ENCODE data around the gene FLII.

The FLII gene

DNA sequence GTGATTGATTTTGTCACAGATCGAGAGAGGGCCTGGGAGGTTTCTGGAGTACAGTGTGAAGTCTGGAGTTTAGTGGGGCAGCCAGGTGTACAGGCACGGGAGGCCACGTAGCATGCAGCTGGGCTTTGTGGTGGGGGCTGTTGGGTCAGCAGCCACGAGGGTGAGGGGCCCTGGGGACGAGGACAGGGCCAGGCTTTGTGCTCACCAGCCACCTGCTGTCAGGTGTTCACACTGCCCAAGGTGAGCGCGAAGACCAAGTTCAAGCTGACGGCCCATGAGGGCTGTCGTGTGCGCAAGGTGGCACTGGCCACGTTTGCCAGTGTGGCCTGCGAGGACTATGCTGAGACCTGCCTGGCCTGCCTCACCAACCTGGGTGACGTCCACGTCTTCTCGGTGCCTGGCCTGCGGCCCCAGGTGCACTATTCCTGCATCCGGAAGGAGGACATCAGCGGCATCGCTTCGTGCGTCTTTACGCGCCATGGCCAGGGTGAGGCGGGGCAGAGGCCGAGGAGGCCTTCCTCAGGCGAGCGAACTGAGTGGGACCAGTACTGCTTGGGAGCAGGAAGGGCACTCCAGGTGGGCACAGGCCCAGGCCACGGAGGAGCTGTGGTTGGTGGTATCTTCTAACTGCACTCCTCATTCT lies 17.2 kb downstream of the FLII start:
- Mint-ChIP-seq H3K9me3 (no peaks in the 10 kb centered on the region), H3K4me3 (no peak overlapping the region), H3K27ac (no peak overlapping the region), H3K36me3 (ENCODE audit: low read depth) (peaks cover 5% of the 10 kb centered on the region), H3K4me1 (ENCODE audit: low read depth) (no peaks in the 10 kb centered on the region), H3K27me3 (ENCODE audit: low read depth) (no peaks in the 10 kb centered on the region)
- no peak for DNase-seq (ENCODE audit: low spot score)

DNA sequence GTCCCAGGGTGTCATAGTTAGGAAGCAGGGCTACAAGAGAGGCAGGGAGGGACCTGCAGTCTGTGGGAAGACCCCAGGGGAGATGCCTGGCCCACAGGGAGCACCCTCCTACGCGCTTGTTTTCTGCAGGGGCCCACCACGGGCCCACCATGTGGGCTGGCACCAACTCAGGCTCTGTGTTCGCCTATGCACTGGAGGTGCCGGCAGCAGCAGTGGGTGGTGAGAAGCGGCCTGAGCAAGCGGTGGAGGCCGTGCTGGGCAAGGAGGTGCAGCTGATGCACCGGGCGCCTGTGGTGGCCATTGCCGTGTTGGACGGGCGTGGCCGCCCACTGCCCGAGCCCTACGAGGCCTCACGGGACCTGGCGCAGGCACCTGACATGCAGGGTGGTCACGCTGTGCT lies 18.1 kb downstream of the FLII start:
- Mint-ChIP-seq H3K27me3 (ENCODE audit: low read depth) (no peaks in the 10 kb centered on the region), H3K9me3 (no peaks in the 10 kb centered on the region), H3K4me1 (ENCODE audit: low read depth) (no peaks in the 10 kb centered on the region), H3K4me3 (no peak overlapping the region), H3K36me3 (ENCODE audit: low read depth) (peaks cover 3% of the 10 kb centered on the region), H3K27ac (no peak overlapping the region)
- no peak for DNase-seq (ENCODE audit: low spot score)

DNA sequence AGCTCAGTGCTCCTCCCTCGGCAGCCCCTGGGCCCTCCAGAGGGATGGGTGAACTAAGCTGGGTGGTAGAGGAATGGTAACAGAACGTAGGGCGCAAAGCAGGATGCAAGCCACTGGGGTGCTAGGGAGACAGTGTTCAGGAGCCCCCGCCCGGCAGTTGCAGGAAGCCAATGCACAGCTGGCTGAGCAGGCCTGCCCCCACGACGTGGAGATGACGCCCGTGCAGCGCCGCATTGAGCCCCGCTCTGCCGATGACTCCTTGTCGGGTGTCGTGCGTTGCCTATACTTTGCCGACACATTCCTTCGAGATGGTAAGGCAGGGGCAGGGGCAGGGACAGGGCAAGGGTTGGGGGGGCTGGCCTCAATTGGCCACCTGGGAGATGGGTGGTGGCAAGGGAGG lies 20.2 kb downstream of the FLII start:
- Mint-ChIP-seq H3K4me3 (no peak overlapping the region), H3K36me3 (ENCODE audit: low read depth) (no peaks in the 10 kb centered on the region), H3K9me3 (no peaks in the 10 kb centered on the region), H3K4me1 (ENCODE audit: low read depth) (no peaks in the 10 kb centered on the region), H3K27me3 (ENCODE audit: low read depth) (no peaks in the 10 kb centered on the region), H3K27ac (no peak overlapping the region)
- DNase-seq (ENCODE audit: low spot score): no peak

DNA sequence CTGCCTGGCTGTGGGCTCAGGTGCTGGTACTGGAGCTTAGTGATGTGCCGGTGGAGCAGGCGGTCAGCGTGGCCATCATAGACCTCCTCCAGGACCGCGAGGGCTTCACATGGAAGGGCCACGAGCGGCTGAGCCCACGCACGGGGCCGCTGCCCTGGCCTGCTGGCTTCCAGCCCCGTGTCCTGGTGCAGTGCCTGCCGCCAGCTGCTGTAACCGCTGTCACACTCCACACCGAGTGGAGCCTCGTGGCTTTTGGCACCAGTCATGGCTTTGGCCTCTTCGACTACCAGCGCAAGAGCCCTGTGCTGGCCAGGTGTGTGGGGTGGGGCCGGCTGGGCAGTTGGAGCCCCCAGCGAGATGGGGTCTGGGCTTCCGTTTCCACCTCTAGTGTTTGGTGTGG lies 21.1 kb downstream of the FLII start:
- H3K27me3 Mint-ChIP-seq (ENCODE audit: low read depth): no peaks in the 10 kb centered on the region
- H3K27ac Mint-ChIP-seq: no peak overlapping the region
- H3K4me3 Mint-ChIP-seq: no peak overlapping the region
- H3K4me1 Mint-ChIP-seq (ENCODE audit: low read depth): no peaks in the 10 kb centered on the region
- H3K36me3 Mint-ChIP-seq (ENCODE audit: low read depth): no peaks in the 10 kb centered on the region
- H3K9me3 Mint-ChIP-seq: no peaks in the 10 kb centered on the region
- DNase-seq (ENCODE audit: low spot score): no peak

DNA sequence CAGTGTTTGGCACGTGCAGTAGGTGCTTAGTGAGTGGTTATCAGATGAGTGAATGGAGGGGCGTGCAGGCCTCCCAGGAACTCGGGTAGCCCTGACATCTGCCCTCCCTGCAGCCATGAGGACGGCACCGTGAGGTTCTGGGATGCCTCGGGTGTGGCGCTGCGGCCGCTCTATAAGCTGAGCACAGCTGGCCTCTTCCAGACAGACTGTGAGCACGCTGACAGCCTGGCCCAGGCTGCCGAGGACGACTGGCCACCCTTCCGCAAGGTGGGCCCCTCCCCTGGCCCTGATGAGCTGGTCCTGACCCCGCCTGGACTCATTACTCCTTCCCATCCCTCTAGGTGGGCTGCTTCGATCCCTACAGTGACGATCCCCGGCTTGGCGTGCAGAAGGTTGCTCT lies 22.0 kb downstream of the FLII start:
- no peaks in the 10 kb centered on the region for H3K36me3 Mint-ChIP-seq (ENCODE audit: low read depth)
- no peaks in the 10 kb centered on the region for H3K27me3 Mint-ChIP-seq (ENCODE audit: low read depth)
- H3K27ac Mint-ChIP-seq: no peak overlapping the region
- DNase-seq (ENCODE audit: low spot score): no peak
- H3K4me3 Mint-ChIP-seq: no peak overlapping the region
- no peaks in the 10 kb centered on the region for H3K4me1 Mint-ChIP-seq (ENCODE audit: low read depth)
- H3K9me3 Mint-ChIP-seq: no peaks in the 10 kb centered on the region

DNA sequence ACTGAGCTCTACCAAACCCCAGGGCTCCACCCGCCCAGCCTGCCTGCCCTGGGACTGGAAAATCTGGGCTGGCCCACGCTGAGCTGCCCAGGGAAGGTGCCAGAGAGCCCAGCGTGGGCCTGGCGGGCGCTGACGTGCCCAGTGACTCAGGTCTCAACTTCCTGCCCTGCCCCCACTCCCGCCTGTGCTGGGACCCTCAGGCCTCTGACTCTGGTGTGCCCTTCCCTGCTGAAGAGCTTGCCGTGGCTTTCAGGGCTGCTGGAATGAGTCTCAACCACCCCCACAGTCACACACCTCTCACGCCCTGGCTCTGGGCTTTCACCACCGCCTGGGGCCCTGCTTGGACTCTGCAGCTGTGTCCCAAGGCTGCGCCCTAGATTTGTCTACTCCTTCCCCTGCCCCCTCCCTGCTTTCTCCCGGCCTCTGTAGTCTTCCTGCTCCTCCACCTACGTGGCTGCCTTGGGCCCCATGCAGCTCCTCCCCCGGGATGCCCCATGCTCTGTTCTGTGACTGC lies 22.7 kb downstream of the FLII start:
- no peaks in the 10 kb centered on the region for H3K27me3 Mint-ChIP-seq (ENCODE audit: low read depth)
- no peaks in the 10 kb centered on the region for H3K9me3 Mint-ChIP-seq
- H3K27ac Mint-ChIP-seq: peak overlapping the region; percentile 52
- H3K4me1 Mint-ChIP-seq (ENCODE audit: low read depth): no peaks in the 10 kb centered on the region
- no peaks in the 10 kb centered on the region for H3K36me3 Mint-ChIP-seq (ENCODE audit: low read depth)
- peak; percentile 43 for DNase-seq (ENCODE audit: low spot score)
- no peak overlapping the region for H3K4me3 Mint-ChIP-seq

DNA sequence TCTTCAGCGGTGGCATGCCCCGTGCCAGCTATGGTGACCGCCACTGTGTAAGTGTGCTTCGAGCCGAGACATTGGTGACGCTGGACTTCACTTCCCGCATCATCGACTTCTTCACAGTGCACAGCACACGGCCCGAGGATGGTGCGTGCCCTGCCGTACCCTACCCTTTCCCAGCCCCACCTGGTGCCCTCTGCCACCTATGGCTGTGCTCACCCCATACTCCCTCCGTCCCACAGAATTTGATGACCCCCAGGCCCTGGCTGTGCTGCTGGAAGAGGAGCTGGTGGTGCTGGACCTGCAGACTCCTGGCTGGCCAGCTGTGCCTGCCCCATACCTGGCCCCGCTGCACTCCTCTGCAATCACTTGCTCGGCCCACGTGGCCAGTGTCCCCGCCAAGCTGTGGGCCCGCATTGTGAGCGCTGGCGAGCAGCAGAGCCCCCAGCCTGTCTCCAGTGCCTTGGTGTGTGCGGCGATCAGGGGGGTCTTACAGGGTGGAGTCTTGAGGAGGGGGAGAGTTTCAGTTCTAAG lies 23.6 kb downstream of the FLII start:
- Mint-ChIP-seq H3K27me3 (ENCODE audit: low read depth) (no peaks in the 10 kb centered on the region), H3K27ac (no peak overlapping the region)

DNA sequence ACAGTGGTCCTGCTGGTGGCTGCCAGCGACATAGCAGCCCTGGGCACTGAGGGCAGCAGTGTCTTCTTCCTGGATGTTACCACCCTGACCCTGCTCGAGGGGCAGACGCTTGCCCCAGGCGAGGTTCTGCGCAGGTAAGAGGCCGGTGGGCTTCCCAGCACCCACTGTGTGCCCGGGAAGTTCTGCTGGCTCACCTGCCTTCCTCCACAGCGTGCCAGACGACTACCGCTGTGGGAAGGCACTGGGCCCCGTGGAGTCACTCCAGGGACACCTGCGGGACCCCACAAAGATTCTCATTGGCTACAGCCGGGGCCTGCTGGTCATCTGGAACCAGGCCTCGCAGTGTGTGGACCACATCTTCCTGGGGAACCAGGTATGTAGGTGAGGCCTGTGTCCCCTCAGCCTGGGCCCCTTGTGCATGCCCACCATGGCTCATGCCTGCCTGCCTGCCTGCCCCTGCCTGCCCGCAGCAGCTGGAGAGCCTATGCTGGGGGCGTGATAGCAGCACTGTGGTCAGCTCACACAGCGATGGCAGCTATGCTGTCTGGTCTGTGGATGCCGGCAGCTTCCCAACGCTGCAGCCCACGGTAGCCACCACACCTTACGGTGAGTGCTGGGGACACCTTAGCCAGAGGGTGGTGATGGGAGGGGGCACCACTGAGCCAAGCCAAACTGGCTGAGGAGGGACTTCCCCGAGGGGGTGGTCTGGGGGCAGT lies 24.6 kb downstream of the FLII start:
- Mint-ChIP-seq H3K27ac (no peak overlapping the region), H3K9me3 (no peaks in the 10 kb centered on the region), H3K27me3 (ENCODE audit: low read depth) (no peaks in the 10 kb centered on the region), H3K4me1 (ENCODE audit: low read depth) (no peaks in the 10 kb centered on the region), H3K4me3 (no peak overlapping the region), H3K36me3 (ENCODE audit: low read depth) (no peaks in the 10 kb centered on the region)
- no peak for DNase-seq (ENCODE audit: low spot score)

More for the DNA sequence above, 23.6 kb downstream of the FLII start:
- H3K9me3 Mint-ChIP-seq: no peaks in the 10 kb centered on the region
- no peaks in the 10 kb centered on the region for H3K36me3 Mint-ChIP-seq (ENCODE audit: low read depth)
- H3K4me1 Mint-ChIP-seq (ENCODE audit: low read depth): no peaks in the 10 kb centered on the region
- no peak for DNase-seq (ENCODE audit: low spot score)
- H3K4me3 Mint-ChIP-seq: no peak overlapping the region

DNA sequence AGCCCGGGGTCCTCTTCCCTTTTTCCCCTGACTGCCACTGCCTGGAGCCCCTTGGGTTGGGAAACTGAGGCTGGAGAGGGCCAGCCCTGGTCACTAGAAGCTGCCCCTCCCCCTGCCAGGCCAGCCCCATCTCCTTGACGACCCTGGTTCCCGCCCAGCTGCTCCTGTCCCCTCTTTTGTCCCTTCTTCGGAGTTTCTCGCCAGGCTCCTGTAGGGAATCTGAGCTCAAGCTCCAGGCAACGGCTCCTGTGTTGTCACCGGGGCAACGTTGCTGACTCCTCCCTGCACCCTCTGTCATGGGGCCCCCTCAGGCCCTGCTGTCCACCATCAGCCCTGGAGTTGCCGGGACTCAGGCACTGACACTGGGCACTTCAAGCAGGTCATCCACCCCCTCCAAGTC lies 27.4 kb downstream of the FLII start:
- H3K36me3 Mint-ChIP-seq (ENCODE audit: low read depth): no peaks in the 10 kb centered on the region
- peaks cover 12% of the 10 kb centered on the region for H3K4me1 Mint-ChIP-seq (ENCODE audit: low read depth)
- no peak overlapping the region for H3K4me3 Mint-ChIP-seq
- no peak overlapping the region for H3K27ac Mint-ChIP-seq
- H3K9me3 Mint-ChIP-seq: no peaks in the 10 kb centered on the region
- H3K27me3 Mint-ChIP-seq (ENCODE audit: low read depth): no peaks in the 10 kb centered on the region
- DNase-seq (ENCODE audit: low spot score): no peak

DNA sequence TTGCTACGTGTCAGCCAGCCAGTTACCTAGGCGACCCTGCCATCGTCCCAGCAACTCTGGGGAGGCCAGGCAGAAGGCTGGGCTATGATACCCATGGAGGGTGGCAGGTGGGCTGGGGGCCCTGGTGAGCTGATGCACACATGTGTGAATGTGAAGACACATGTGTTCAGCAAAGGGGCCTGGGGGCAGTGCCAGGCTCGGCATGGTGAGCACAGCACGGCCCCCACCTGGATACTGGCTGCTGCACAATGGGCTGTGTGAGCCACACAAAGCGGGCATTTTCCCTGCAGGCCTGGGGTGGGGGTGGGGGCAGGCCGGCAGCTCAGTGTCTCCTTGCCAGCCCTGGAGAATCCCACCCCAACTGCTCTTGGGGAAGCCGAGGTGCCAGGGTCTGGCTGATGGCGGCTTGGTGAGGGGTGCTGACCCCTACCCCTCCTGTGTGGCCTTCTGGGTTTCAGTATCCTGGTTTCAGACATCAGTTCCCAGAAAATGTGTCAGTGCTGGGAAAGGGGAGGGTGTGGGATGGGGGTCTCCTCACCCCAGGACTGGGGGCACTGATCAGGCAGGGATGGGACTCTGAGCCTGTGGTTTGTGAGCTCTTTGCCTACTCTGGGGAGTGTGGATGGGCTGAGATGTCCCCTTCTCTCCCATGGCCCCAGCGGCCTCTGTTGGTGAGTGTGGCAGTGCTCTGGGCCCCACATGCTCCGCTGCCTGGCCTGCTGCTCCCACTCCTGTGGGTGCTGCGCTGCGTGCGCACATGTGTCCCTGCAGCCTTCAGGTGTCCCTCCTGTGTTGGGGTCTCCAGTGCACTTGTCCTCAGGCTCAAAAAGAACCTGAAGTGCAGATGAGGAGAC lies 28.0 kb downstream of the FLII start:
- H3K4me1 Mint-ChIP-seq (ENCODE audit: low read depth): peaks cover 15% of the 10 kb centered on the region
- H3K27ac Mint-ChIP-seq: no peak overlapping the region
- H3K4me3 Mint-ChIP-seq: no peak overlapping the region
- no peaks in the 10 kb centered on the region for H3K9me3 Mint-ChIP-seq
- no peak for DNase-seq (ENCODE audit: low spot score)
- no peaks in the 10 kb centered on the region for H3K27me3 Mint-ChIP-seq (ENCODE audit: low read depth)
- no peaks in the 10 kb centered on the region for H3K36me3 Mint-ChIP-seq (ENCODE audit: low read depth)

DNA sequence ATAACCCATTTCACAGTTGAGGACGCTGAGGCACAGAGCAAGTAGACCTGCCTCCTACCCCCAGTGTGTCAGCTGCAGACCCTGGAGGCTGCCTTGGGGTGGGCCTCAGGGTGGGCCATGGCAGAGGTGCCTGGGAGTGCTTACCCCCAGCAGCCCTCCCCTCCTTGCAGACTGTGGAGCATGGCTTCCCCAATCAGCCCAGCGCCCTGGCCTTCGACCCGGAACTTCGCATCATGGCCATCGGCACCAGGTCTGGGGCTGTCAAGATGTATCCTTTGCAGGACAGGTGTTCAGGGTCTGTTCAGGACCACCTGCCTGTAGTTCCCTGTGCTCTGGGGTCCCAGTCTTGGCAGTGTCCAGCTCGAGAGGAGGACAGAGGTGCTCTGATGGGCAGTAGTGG lies 28.8 kb downstream of the FLII start:
- no peaks in the 10 kb centered on the region for H3K36me3 Mint-ChIP-seq (ENCODE audit: low read depth)
- no peaks in the 10 kb centered on the region for H3K9me3 Mint-ChIP-seq
- H3K4me1 Mint-ChIP-seq (ENCODE audit: low read depth): peaks cover 19% of the 10 kb centered on the region
- no peak overlapping the region for H3K4me3 Mint-ChIP-seq
- no peaks in the 10 kb centered on the region for H3K27me3 Mint-ChIP-seq (ENCODE audit: low read depth)
- DNase-seq (ENCODE audit: low spot score): no peak
- no peak overlapping the region for H3K27ac Mint-ChIP-seq

DNA sequence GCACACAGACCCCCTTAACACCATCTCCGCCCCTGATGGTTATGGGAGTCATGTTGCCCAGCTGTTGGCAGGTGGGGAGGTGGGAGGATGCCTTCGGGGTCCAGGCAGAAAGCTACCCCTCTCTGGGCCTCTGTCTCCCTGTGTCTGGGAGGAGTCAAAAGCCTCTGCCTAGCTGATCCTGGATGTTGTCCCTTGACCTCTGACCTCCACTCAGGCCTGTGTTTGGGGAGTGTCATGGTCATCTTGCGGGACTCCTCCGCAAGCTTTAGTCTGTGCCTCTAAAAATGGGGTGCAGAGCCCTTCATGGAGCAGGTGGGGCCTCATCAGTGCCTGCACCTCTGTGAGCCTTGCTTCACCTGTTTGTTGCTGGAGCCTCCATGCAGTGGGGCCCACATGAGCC lies 29.3 kb downstream of the FLII start:
- Mint-ChIP-seq H3K4me1 (ENCODE audit: low read depth) (peaks cover 20% of the 10 kb centered on the region), H3K36me3 (ENCODE audit: low read depth) (no peaks in the 10 kb centered on the region), H3K27ac (no peak overlapping the region), H3K9me3 (no peaks in the 10 kb centered on the region), H3K4me3 (no peak overlapping the region), H3K27me3 (ENCODE audit: low read depth) (no peaks in the 10 kb centered on the region)
- no peak for DNase-seq (ENCODE audit: low spot score)

DNA sequence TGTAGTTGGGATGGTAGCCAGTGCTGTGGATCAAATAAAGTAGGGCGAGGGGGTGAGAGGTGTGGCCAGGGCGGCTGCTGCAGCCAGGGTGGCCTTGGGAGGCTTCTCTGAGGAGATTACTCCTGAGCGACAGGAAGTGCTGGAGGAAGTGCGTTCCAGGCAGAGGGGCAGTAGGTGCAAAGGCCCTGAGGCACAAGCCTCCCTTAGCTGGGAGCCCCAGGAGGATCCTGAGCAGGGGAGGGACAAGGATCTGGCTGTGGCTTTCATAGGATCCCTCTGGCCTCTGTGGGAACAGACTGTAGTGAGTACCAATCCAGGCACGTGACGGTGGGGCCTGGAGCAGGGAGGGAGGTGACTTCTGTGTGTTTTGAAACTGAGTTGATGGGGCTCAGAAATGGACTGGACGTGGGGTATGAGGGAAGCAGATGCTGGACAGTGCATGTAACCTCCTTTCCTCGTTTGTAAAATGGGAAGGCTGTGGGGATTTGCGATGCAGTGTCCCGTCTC lies 30.3 kb downstream of the FLII start:
- Mint-ChIP-seq H3K4me1 (ENCODE audit: low read depth) (peaks cover 20% of the 10 kb centered on the region), H3K4me3 (no peak overlapping the region), H3K9me3 (no peaks in the 10 kb centered on the region), H3K36me3 (ENCODE audit: low read depth) (no peaks in the 10 kb centered on the region), H3K27me3 (ENCODE audit: low read depth) (no peaks in the 10 kb centered on the region), H3K27ac (no peak overlapping the region)
- DNase-seq (ENCODE audit: low spot score): no peak

DNA sequence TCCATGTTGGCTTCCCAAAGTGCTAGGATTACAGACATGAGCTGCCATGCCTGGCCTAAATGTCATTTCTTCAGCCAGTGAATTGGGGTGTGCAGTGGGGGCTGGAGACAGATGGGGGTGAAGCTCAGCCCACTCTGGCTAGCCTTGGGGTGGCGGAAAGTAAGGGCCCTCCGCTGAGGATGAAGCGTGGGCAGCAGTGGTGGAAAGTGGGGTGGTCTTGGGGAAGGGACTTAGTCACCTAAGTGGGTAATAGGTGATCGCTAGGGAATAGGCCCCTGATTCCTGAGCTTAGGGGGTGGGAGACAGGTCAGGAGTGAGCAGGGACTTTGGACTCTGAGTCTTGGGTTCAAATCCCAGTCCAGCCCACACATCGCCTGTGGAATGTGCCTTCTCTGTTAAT lies 30.9 kb downstream of the FLII start:
- Mint-ChIP-seq H3K9me3 (no peaks in the 10 kb centered on the region), H3K27ac (no peak overlapping the region), H3K36me3 (ENCODE audit: low read depth) (no peaks in the 10 kb centered on the region), H3K4me1 (ENCODE audit: low read depth) (peaks cover 20% of the 10 kb centered on the region), H3K4me3 (no peak overlapping the region), H3K27me3 (ENCODE audit: low read depth) (no peaks in the 10 kb centered on the region)
- DNase-seq (ENCODE audit: low spot score): no peak
